Upper lobe of right lung (tissue), 1 donor: Measurements from ENCODE around the gene RNF214. TPM values are rescaled to one million over a fixed set of nuclear protein-coding genes. Genes with fewer than 3 reads are reported as not detected.

ENCODE experiments used
- ATAC-seq: fragments of 200-7000 bp; cut with Tn5 transposase; one replicate; pipeline ENCODE4 v1.9.1; 2020; ENCODE audit warnings: mild to moderate bottlenecking, moderate library complexity
- DNase-seq: peaks from one replicate; pipeline ENCODE4 v3.0.0-alpha.2; 2020
- H3K27ac ChIP-seq: fragments of 200-600 bp; one replicate; pipeline ENCODE4 v1.8.0; 2022
- H3K27me3 ChIP-seq: fragments of 200-600 bp; one replicate; pipeline ENCODE4 v1.8.0; 2022; ENCODE audit warnings: mild to moderate bottlenecking
- H3K36me3 ChIP-seq: fragments of 200-600 bp; one replicate; pipeline ENCODE4 v1.8.0; 2022
- H3K4me1 ChIP-seq: fragments of 200-600 bp; one replicate; pipeline ENCODE4 v1.8.0; 2022
- H3K4me3 ChIP-seq: fragments of 200-600 bp; one replicate; pipeline ENCODE4 v1.8.0; 2022; ENCODE audit warnings: mild to moderate bottlenecking
- H3K9me3 ChIP-seq: fragments of 200-600 bp; one replicate; pipeline ENCODE4 v1.8.0; 2022
- intact Hi-C: fragments of 100-400 bp; cut with DNase I; formaldehyde crosslinking; loops from one replicate; pipeline ENCODE4 v1.11.0; 2022
- total RNA-seq: library from RNA; stranded (reverse); fragmentation: NEBNext Ultra II Directional; extraction: Animal tissue kit (Norgen Biotek cat#: 25700); gene quantifications from one replicate; pipeline ENCODE4 v1.2.1, GENCODE V29; 2021
- TF ChIP-seq, protein P1 (sequence below): fragments of 200-600 bp; IDR thresholded peaks from one replicate; pipeline ENCODE4 v1.8.0; 2022; ENCODE audit warnings: antibody characterized with exemption
- donor health status: DM: no; HTN: yes; CAD: no; lungs with severe emphysema.

The RNF214 gene
- total RNA-seq, 1 donor from 2014 or later, result 27.1 TPM

- Histone ChIP-seq H3K4me1 (no peaks in the 10 kb centered on the region), H3K27me3 (no peaks in the 10 kb centered on the region), H3K36me3 (peaks cover 79% of the 10 kb centered on the region), H3K4me3 (no peak overlapping the region), H3K27ac (no peak overlapping the region), H3K9me3 (no peaks in the 10 kb centered on the region)
- TF ChIP-seq, protein P1, sequence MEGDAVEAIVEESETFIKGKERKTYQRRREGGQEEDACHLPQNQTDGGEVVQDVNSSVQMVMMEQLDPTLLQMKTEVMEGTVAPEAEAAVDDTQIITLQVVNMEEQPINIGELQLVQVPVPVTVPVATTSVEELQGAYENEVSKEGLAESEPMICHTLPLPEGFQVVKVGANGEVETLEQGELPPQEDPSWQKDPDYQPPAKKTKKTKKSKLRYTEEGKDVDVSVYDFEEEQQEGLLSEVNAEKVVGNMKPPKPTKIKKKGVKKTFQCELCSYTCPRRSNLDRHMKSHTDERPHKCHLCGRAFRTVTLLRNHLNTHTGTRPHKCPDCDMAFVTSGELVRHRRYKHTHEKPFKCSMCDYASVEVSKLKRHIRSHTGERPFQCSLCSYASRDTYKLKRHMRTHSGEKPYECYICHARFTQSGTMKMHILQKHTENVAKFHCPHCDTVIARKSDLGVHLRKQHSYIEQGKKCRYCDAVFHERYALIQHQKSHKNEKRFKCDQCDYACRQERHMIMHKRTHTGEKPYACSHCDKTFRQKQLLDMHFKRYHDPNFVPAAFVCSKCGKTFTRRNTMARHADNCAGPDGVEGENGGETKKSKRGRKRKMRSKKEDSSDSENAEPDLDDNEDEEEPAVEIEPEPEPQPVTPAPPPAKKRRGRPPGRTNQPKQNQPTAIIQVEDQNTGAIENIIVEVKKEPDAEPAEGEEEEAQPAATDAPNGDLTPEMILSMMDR, result no peak
- no peak for DNase-seq
- no peak for ATAC-seq
- intact Hi-C loops, result no loop called here
Observed at GRCh38 chr11:117248341-117248740, 15.9 kb downstream of the RNF214 start.

- Histone ChIP-seq H3K9me3 (no peaks in the 10 kb centered on the region), H3K36me3 (peaks cover 80% of the 10 kb centered on the region), H3K27me3 (no peaks in the 10 kb centered on the region), H3K27ac (no peak overlapping the region), H3K4me3 (no peak overlapping the region), H3K4me1 (no peaks in the 10 kb centered on the region)
- no peak for DNase-seq
- TF ChIP-seq, protein P1, result no peak
- ATAC-seq, result no peak
- intact Hi-C loops, result no loop called here
Observed at GRCh38 chr11:117249571-117249970, 17.1 kb downstream of the RNF214 start.

DNA sequence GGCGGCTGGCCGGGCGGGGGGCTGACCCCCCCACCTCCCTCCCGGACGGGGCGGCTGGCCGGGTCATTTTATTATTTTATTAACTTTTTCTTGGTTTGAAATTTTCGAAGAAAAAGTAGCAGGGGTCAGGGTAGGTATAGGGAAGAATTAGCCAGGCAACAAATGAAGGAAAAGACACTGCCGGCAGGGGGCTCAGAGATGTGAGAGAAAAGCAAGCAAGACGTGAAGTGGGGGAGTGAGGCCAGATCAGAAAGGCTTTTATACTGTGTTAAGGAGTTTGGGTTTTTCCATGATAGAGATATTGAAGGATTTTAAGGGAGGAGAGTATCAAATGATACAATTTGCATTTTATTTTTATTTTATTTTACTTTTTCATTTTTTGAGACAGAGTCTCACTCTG lies 19.0 kb downstream of the RNF214 start:
- Histone ChIP-seq H3K4me3 (no peak overlapping the region), H3K36me3 (peaks cover 81% of the 10 kb centered on the region), H3K9me3 (no peaks in the 10 kb centered on the region), H3K27me3 (no peaks in the 10 kb centered on the region), H3K27ac (no peak overlapping the region), H3K4me1 (no peaks in the 10 kb centered on the region)
- DNase-seq (no peak), ATAC-seq (no peak)
- intact Hi-C loops, result no loop called here
- TF ChIP-seq, protein P1, result no peak

DNA sequence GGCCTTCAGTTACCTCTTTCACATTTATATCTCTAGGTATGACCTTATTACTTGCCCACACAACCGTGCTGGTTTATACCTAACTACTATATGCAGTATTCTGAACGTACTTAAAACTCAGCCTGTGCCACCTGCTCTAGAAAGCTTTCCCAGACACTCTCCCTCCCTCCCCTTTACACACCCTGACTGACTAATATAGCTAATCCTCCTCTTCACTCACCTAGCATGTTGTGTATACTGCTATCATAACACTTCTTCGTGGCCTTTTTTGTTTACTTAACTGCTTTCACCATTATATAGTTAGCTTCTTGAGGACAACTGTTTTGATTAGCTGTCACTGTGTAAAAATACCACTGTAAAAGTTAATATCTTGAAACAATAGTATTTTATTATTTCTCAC lies 23.5 kb downstream of the RNF214 start:
- Histone ChIP-seq H3K27me3 (no peaks in the 10 kb centered on the region), H3K4me3 (no peak overlapping the region), H3K9me3 (no peaks in the 10 kb centered on the region), H3K27ac (no peak overlapping the region), H3K36me3 (peaks cover 47% of the 10 kb centered on the region), H3K4me1 (no peaks in the 10 kb centered on the region)
- DNase-seq, result no peak
- TF ChIP-seq, protein P1, result no peak
- no peak for ATAC-seq
- intact Hi-C loops, result no loop called here

DNA sequence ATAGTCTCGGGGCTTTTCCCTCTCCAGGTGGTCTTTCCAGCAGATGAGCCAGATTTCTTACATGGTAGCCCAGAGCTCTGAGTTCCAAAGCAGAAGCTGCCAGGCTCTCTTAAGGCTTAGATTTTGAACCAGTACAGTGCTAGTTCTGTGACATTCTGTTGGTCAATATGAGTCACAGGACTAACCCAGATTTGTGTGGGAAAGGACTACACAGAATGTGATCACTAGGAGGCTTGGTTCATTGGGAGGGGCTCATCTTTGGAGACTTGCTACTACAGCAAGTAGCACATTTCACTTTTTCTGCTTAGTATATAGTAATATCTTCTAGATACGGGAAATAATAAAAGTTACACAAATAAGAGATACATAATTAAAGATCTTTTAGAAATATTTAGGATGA lies 24.1 kb downstream of the RNF214 start:
- Histone ChIP-seq H3K36me3 (peaks cover 53% of the 10 kb centered on the region), H3K9me3 (no peaks in the 10 kb centered on the region), H3K4me1 (no peaks in the 10 kb centered on the region), H3K27ac (no peak overlapping the region), H3K4me3 (no peak overlapping the region), H3K27me3 (no peaks in the 10 kb centered on the region)
- TF ChIP-seq, protein P1, result no peak
- intact Hi-C loops, result no loop called here
- no peak for DNase-seq
- no peak for ATAC-seq

DNA sequence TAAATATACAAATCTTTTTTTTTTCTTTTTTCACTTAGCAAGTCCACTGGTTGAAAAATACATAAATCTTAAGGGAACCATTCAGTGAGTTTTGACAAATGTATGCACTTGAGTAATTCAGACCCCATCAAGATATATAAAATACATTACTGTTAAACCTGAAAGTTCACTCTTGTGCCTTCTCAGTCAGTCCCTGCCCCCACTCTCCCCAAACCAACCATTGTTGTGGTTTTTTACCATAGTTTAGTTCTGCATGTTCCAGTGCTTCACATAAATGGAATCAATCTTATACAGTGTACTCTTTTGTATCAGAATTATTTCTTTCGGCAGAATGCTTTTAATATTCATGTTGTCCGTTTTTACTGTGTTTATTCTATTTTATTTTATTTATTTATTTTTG lies 26.1 kb downstream of the RNF214 start:
- ATAC-seq, result no peak
- intact Hi-C loops, result no loop called here
- H3K4me3 ChIP-seq, result no peak overlapping the region
- no peaks in the 10 kb centered on the region for H3K4me1 ChIP-seq
- DNase-seq, result no peak
- H3K27me3 ChIP-seq, result no peaks in the 10 kb centered on the region
- TF ChIP-seq, protein P1, result no peak
- no peaks in the 10 kb centered on the region for H3K9me3 ChIP-seq
- H3K27ac ChIP-seq, result no peak overlapping the region
- H3K36me3 ChIP-seq, result peaks cover 43% of the 10 kb centered on the region
